Type B pancreatic cell (in vitro differentiated cells): ENCODE measurements around the gene DYRK3. TPM values are rescaled to one million over a fixed set of nuclear protein-coding genes. Genes with fewer than 3 reads are reported as not detected.

Experiments used
- DNase-seq: peaks from one replicate; pipeline ENCODE4 v3.0.0; 2021; ENCODE audit warnings: mixed read lengths; ENCODE audit not compliant: unreplicated experiment; ENCODE audit errors: extremely low spot score
- H3K27ac Mint-ChIP-seq: 2 replicates; pipeline ENCODE4 v1.8.0; 2021; ENCODE audit warnings: mild to moderate bottlenecking, mixed read lengths
- H3K27me3 Mint-ChIP-seq: 2 replicates; pipeline ENCODE4 v1.8.0; 2021; ENCODE audit warnings: mixed read lengths
- H3K36me3 Mint-ChIP-seq: 2 replicates; pipeline ENCODE4 v1.8.0; 2021; ENCODE audit warnings: mixed read lengths
- H3K4me1 Mint-ChIP-seq: one replicate; pipeline ENCODE4 v1.8.0; 2021; ENCODE audit warnings: mixed read lengths; ENCODE audit not compliant: unreplicated experiment
- H3K4me3 Mint-ChIP-seq: 2 replicates; pipeline ENCODE4 v1.8.0; 2021; ENCODE audit warnings: mild to moderate bottlenecking, mixed read lengths
- H3K9me3 Mint-ChIP-seq: 2 replicates; pipeline ENCODE4 v1.8.0; 2021; ENCODE audit warnings: mixed read lengths
- total RNA-seq: library from RNA; stranded (reverse); gene quantifications from 2 replicates; pipeline ENCODE4 v1.2.1, GENCODE V29; 2021; ENCODE audit warnings: low replicate concordance
- TF ChIP-seq, protein P1 (sequence below): fragments of 200-600 bp; sonication (generic); conservative IDR thresholded peaks from 2 replicates; pipeline ENCODE4 v1.5.0; 2021; ENCODE audit warnings: antibody characterized with exemption, mild to moderate bottlenecking

Gene DYRK3
- total RNA-seq, 1 donor from 2014 or later: 7.2 TPM

- H3K27ac Mint-ChIP-seq: peak overlapping the region; percentile 61
These were observed 46.8 kb downstream of the DYRK3 start for GRCh38 chr1:206682111-206682510.

DNA sequence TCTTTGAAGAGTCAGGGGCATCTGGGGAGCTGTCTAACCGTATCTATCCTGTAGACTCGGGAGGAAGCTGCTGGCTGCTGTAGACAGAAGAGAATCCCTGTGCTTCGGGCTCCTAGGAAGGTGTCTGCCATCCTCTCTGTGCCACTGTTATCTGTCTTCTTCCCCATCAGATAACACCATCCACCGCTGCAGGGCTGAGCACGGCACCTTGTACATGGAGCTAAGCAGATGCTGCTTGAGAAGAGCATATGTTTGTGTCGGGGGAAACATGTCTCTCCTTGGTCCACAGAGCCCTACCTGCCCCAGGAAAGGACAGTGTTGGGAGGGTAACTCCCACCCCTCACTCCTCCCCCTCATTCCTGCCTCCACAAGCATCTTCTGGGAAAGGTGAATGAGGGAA, 48.0 kb downstream of the DYRK3 start:
- Mint-ChIP-seq H3K4me1 (peaks cover 23% of the 10 kb centered on the region), H3K9me3 (no peaks in the 10 kb centered on the region), H3K36me3 (no peaks in the 10 kb centered on the region), H3K4me3 (peak overlapping the region; percentile 51), H3K27ac (peak overlapping the region; percentile 86), H3K27me3 (peaks cover 40% of the 10 kb centered on the region)
- DNase-seq: no peak
- TF ChIP-seq, protein P1, sequence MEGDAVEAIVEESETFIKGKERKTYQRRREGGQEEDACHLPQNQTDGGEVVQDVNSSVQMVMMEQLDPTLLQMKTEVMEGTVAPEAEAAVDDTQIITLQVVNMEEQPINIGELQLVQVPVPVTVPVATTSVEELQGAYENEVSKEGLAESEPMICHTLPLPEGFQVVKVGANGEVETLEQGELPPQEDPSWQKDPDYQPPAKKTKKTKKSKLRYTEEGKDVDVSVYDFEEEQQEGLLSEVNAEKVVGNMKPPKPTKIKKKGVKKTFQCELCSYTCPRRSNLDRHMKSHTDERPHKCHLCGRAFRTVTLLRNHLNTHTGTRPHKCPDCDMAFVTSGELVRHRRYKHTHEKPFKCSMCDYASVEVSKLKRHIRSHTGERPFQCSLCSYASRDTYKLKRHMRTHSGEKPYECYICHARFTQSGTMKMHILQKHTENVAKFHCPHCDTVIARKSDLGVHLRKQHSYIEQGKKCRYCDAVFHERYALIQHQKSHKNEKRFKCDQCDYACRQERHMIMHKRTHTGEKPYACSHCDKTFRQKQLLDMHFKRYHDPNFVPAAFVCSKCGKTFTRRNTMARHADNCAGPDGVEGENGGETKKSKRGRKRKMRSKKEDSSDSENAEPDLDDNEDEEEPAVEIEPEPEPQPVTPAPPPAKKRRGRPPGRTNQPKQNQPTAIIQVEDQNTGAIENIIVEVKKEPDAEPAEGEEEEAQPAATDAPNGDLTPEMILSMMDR: no peak

More at GRCh38 chr1:206682111-206682510, 46.8 kb downstream of the DYRK3 start:
- Mint-ChIP-seq H3K4me1 (peaks cover 11% of the 10 kb centered on the region), H3K36me3 (no peaks in the 10 kb centered on the region), H3K9me3 (no peaks in the 10 kb centered on the region), H3K4me3 (peak overlapping the region; percentile 65), H3K27me3 (peaks cover 40% of the 10 kb centered on the region)
- TF ChIP-seq, protein P1: no peak
- DNase-seq: no peak

- H3K4me1 Mint-ChIP-seq: peaks cover 24% of the 10 kb centered on the region
- H3K27me3 Mint-ChIP-seq: peaks cover 39% of the 10 kb centered on the region
These were observed 48.7 kb downstream of the DYRK3 start for GRCh38 chr1:206684003-206684402.

GRCh38 chr1:206684478-206685333, 49.4 kb downstream of the DYRK3 start, which contains the start of gene MAPKAPK2:
TSS of gene MAPKAPK2 (plus strand) at chr1:206684905. CDS start at chr1:206685230, 325 bp downstream.
- TF ChIP-seq, protein P1: no peak
- H3K27me3 Mint-ChIP-seq: peaks cover 36% of the 10 kb centered on the region

More at GRCh38 chr1:206684003-206684402, 48.7 kb downstream of the DYRK3 start:
- Mint-ChIP-seq H3K4me3 (peak overlapping the region; percentile 90), H3K36me3 (no peaks in the 10 kb centered on the region), H3K9me3 (no peaks in the 10 kb centered on the region), H3K27ac (peak overlapping the region; percentile 86)
- TF ChIP-seq, protein P1: no peak
- no peak for DNase-seq

DNA sequence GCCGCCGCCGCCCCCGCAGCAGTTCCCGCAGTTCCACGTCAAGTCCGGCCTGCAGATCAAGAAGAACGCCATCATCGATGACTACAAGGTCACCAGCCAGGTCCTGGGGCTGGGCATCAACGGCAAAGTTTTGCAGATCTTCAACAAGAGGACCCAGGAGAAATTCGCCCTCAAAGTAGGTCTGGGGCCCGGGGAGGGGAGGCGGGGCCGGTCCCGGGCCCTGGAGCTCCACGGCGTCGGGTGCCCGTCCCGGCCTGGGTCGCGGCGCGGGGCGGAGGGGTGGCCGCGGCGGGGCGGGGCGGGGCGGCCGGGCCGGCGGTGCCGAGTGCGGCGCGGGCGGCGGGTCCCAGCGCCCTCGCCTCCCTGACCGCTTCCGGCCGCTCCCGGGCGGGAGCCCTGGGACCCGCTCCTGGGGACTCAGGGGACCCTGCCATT, 50.0 kb downstream of the DYRK3 start:
- TF ChIP-seq, protein P1: no peak
- Mint-ChIP-seq H3K27ac (peak overlapping the region; percentile 96), H3K36me3 (no peaks in the 10 kb centered on the region), H3K4me1 (peaks cover 30% of the 10 kb centered on the region), H3K9me3 (no peaks in the 10 kb centered on the region), H3K27me3 (peaks cover 33% of the 10 kb centered on the region), H3K4me3 (peak overlapping the region; percentile 96)
- DNase-seq: no peak

More at GRCh38 chr1:206684478-206685333, 49.4 kb downstream of the DYRK3 start, which contains the start of gene MAPKAPK2:
- no peaks in the 10 kb centered on the region for H3K36me3 Mint-ChIP-seq
- peak within 1 kb of the TSS; percentile 96 for H3K27ac Mint-ChIP-seq
- no peaks in the 10 kb centered on the region for H3K9me3 Mint-ChIP-seq
- DNase-seq: peak; percentile 84
- peak within 1 kb of the TSS; percentile 96 for H3K4me3 Mint-ChIP-seq
- peaks cover 25% of the 10 kb centered on the region for H3K4me1 Mint-ChIP-seq
